ENCODE measurements around the gene ATRNL1. TPM values are rescaled to one million over a fixed set of nuclear protein-coding genes. Genes with fewer than 3 reads are reported as not detected.
"Not testable (repeated sequence)": the region's sequence is repeated elsewhere in the genome, so short reads cannot be mapped to it uniquely, and the experiment has no call there.

ATRNL1 gene
- total and polyA plus RNA-seq, 4 donors, result 2.6 to 41.0 (median 15.1) TPM

DNA sequence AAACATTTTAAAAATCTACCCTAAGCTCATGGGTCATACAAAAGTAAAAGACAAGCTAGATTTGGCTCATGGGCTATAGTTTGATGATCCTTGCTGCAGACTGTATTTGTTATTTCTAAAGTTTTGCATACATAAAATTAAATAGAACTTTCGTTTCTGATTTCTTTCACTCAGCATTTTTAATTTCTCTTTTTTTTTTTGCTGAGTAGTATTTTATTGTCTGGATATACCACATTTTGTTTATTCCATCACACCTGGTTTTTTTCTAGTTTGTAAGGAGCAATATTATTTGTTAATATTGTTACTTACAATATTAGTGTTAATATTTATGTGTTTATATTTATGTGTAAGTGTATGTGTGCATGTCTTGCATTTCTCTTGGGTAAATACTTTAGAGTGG, 291.5 kb downstream of the ATRNL1 start:
- no peak overlapping the region for H3K4me3 ChIP-seq (ENCODE audit: low read length in 2 of 2)
- 79 to 80% methylated on average over 1 of the region's 1 CpG for WGBS, 2 donors
- no peaks in the 10 kb centered on the region for H3K36me3 ChIP-seq (ENCODE audit: control insufficient read depth in 1 of 2, insufficient read depth in 2 of 2, low read length in 1 of 2)
- ATAC-seq (ENCODE audit: low FRiP score) (no peak), DNase-seq (no peak)
- intact Hi-C loops (cut with DNase I), result no loop called here
- no peaks in the 10 kb centered on the region for H3K27me3 ChIP-seq (ENCODE audit: control insufficient read depth in 1 of 2, insufficient read depth in 2 of 2, low read length in 1 of 2)
- no peaks in the 10 kb centered on the region for H3K4me1 ChIP-seq (ENCODE audit: control insufficient read depth in 1 of 2, insufficient read depth in 2 of 2, low read length in 2 of 2)
- no peak overlapping the region for H3K27ac ChIP-seq (ENCODE audit: low read depth in 1 of 2, low read length in 2 of 2)
- no peaks in the 10 kb centered on the region for H3K9me3 ChIP-seq (ENCODE audit: control insufficient read depth, low read length)

DNA sequence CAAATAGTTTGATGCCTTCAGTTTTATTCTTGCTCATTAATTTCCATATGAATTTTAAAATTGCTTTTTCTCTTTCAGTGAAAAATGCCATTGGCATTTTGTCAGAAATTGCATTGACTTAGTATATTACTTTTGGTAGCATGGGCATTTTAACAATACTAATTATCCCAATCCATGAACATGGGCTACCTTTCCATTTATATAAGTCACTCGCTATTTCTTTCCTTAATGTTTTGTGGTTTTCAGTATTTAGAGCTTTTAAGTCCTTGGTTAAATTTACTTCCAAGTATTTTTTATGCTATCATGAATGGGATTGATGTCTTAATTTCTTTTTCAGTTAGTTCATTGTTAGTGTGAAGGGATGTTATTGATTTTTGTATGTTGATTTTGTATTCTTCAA, 297.4 kb downstream of the ATRNL1 start:
- peaks cover 2% of the 10 kb centered on the region for H3K9me3 ChIP-seq (ENCODE audit: control insufficient read depth, low read length)
- H3K4me1 ChIP-seq (ENCODE audit: control insufficient read depth in 1 of 2, insufficient read depth in 2 of 2, low read length in 2 of 2), result no peaks in the 10 kb centered on the region
- intact Hi-C loops (cut with DNase I), result no loop called here
- no peak overlapping the region for H3K4me3 ChIP-seq (ENCODE audit: low read length in 2 of 2)
- no peak for DNase-seq
- no peaks in the 10 kb centered on the region for H3K36me3 ChIP-seq (ENCODE audit: control insufficient read depth in 1 of 2, insufficient read depth in 2 of 2, low read length in 1 of 2)
- 91 to 93% methylated on average over 1 of the region's 1 CpG for WGBS, 2 donors
- ATAC-seq (ENCODE audit: low FRiP score), result no peak
- no peaks in the 10 kb centered on the region for H3K27me3 ChIP-seq (ENCODE audit: control insufficient read depth in 1 of 2, insufficient read depth in 2 of 2, low read length in 1 of 2)
- H3K27ac ChIP-seq (ENCODE audit: low read depth in 1 of 2, low read length in 2 of 2), result no peak overlapping the region

DNA sequence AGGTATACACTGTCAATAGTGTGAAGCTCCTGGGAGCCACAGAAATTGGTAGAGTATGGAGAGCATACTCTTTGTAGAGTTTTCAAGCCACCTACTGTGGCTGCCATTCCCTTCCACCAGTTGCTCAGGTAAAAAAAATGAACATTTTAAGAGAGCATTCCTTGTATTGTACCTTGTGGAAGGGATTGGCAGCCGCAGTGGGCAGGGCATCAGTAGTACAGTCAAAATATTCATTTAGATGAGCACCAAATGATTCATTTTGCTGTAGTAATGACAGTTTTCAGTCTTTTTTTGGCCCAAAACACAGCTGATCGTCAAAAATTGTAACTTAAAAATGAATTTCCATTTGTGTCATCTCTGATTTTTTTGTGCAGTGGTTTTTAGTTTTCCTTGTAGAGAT, 304.9 kb downstream of the ATRNL1 start:
- Histone ChIP-seq H3K27me3 (ENCODE audit: control insufficient read depth in 1 of 2, insufficient read depth in 2 of 2, low read length in 1 of 2) (no peaks in the 10 kb centered on the region), H3K27ac (ENCODE audit: low read depth in 1 of 2, low read length in 2 of 2) (no peak overlapping the region), H3K9me3 (ENCODE audit: control insufficient read depth, low read length) (no peaks in the 10 kb centered on the region), H3K36me3 (ENCODE audit: control insufficient read depth in 1 of 2, insufficient read depth in 2 of 2, low read length in 1 of 2) (no peaks in the 10 kb centered on the region), H3K4me3 (ENCODE audit: low read length in 2 of 2) (no peak overlapping the region), H3K4me1 (ENCODE audit: control insufficient read depth in 1 of 2, insufficient read depth in 2 of 2, low read length in 2 of 2) (no peaks in the 10 kb centered on the region)
- intact Hi-C loops (cut with DNase I), result no loop called here
- no peak for DNase-seq
- no peak for ATAC-seq (ENCODE audit: low FRiP score)
- WGBS, 2 donors, result 83 to 86% methylated on average over 2 of the region's 2 CpGs

DNA sequence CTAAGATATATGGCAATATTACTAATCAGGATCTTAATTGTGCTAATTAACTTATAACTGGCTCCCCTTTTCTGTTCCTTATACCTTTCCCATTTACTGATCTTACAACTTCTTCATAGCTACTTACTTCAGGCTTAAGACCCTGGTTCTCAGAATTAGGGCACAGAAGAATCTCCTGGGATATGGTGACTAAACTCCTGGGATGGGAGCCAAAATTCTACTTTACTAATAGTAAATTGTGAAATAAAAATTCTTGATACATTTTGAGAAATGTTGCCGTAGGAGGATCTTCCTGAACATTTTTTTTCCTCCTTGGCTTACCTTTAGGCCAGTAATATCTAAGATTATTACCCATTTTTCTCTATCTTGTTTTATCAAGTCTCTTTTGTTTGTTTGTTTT, 309.5 kb downstream of the ATRNL1 start:
- Histone ChIP-seq H3K9me3 (ENCODE audit: control insufficient read depth, low read length) (no peaks in the 10 kb centered on the region), H3K4me3 (ENCODE audit: low read length in 2 of 2) (no peak overlapping the region), H3K36me3 (ENCODE audit: control insufficient read depth in 1 of 2, insufficient read depth in 2 of 2, low read length in 1 of 2) (no peaks in the 10 kb centered on the region), H3K27me3 (ENCODE audit: control insufficient read depth in 1 of 2, insufficient read depth in 2 of 2, low read length in 1 of 2) (no peaks in the 10 kb centered on the region), H3K27ac (ENCODE audit: low read depth in 1 of 2, low read length in 2 of 2) (no peak overlapping the region), H3K4me1 (ENCODE audit: control insufficient read depth in 1 of 2, insufficient read depth in 2 of 2, low read length in 2 of 2) (no peaks in the 10 kb centered on the region)
- DNase-seq, result no peak
- peak; percentile 75 for ATAC-seq (ENCODE audit: low FRiP score)
- WGBS, 2 donors, result 0 to 5% methylated on average over 1 of the region's 1 CpG
- intact Hi-C loops (cut with DNase I), result no loop called here

DNA sequence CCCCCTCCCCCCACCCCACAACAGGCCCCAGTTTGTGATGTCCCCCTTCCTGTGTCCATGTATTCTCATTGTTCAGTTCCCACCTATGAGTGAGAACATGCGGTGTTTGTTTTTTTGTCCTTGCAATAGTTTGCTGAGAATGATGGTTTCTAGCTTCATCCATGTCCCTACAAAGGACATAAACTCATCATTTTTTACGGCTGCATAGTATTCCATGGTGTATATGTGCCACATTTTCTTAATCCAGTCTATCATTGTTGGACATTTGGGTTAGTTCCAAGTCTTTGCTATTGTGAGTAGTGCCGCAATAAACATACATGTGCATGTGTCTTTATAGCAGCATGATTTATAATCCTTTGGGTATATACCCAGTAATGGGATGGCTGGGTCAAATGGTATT, 312.7 kb downstream of the ATRNL1 start:
- intact Hi-C loops (cut with DNase I); H3K27ac ChIP-seq (ENCODE audit: low read depth in 1 of 2, low read length in 2 of 2); DNase-seq; H3K27me3 ChIP-seq (ENCODE audit: control insufficient read depth in 1 of 2, insufficient read depth in 2 of 2, low read length in 1 of 2); ATAC-seq (ENCODE audit: low FRiP score); H3K9me3 ChIP-seq (ENCODE audit: control insufficient read depth, low read length); H3K36me3 ChIP-seq (ENCODE audit: control insufficient read depth in 1 of 2, insufficient read depth in 2 of 2, low read length in 1 of 2); H3K4me3 ChIP-seq (ENCODE audit: low read length in 2 of 2); H3K4me1 ChIP-seq (ENCODE audit: control insufficient read depth in 1 of 2, insufficient read depth in 2 of 2, low read length in 2 of 2): not testable (repeated sequence)
- WGBS, 2 donors, result 94% methylated on average over 3 of the region's 3 CpGs

DNA sequence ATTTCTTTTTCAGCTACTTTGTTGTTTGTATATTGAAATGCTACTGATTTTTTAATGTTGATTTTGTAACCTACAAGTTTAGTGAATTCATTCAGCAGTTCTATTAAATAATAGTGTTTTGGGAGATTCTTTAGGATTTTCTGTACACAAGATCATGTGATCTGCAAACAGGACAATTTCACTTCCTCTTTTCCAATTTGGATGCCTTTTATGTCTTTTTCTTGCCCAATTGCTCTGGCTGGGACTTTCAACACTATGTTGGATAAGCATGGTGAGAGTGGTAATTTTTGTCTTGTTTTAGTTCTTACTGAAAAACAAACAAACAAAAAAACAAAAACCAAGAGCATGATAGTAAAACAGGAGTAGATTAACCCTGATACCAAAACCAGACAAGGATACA, 316.2 kb downstream of the ATRNL1 start:
- intact Hi-C loops (cut with DNase I), result no loop called here
- ATAC-seq (ENCODE audit: low FRiP score), result no peak
- Histone ChIP-seq H3K36me3 (ENCODE audit: control insufficient read depth in 1 of 2, insufficient read depth in 2 of 2, low read length in 1 of 2) (no peaks in the 10 kb centered on the region), H3K9me3 (ENCODE audit: control insufficient read depth, low read length) (no peaks in the 10 kb centered on the region), H3K4me3 (ENCODE audit: low read length in 2 of 2) (no peak overlapping the region), H3K27ac (ENCODE audit: low read depth in 1 of 2, low read length in 2 of 2) (no peak overlapping the region), H3K4me1 (ENCODE audit: control insufficient read depth in 1 of 2, insufficient read depth in 2 of 2, low read length in 2 of 2) (no peaks in the 10 kb centered on the region), H3K27me3 (ENCODE audit: control insufficient read depth in 1 of 2, insufficient read depth in 2 of 2, low read length in 1 of 2) (no peaks in the 10 kb centered on the region)
- no peak for DNase-seq

DNA sequence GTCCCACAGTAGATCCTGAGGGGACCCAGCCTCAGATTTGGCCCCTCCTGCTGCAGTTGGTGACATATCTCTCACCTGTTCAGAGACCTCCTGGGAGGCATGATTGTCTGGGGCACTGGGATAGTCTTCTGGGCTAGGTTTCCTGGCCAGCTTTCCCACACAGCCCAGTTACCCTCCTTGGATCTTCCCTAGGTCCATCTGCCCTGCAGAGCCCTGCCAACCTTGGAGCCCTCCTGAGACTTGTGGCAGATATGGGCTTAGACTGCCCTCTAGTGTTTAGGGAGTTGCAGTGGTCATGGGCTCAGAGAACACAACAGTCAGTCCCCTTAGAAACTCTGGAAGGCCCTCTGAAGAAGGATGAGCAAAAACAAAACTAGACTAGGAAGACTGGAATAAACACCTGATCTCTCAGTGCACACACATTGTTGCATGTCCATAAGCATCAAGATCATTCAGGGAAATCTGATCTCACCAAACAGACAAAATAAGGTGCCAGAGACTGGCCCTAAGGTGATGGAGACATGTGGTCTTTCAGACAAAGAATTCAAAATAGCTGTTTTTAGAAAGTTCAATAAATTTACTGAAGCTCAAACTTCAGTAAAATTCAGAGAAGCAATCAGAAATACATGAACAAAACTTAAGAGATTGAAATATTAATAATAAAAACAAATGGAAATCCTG, 324.6 kb downstream of the ATRNL1 start:
- Histone ChIP-seq H3K9me3 (ENCODE audit: control insufficient read depth, low read length) (no peaks in the 10 kb centered on the region), H3K36me3 (ENCODE audit: control insufficient read depth in 1 of 2, insufficient read depth in 2 of 2, low read length in 1 of 2) (no peaks in the 10 kb centered on the region), H3K27me3 (ENCODE audit: control insufficient read depth in 1 of 2, insufficient read depth in 2 of 2, low read length in 1 of 2) (no peaks in the 10 kb centered on the region), H3K27ac (ENCODE audit: low read depth in 1 of 2, low read length in 2 of 2) (no peak overlapping the region), H3K4me3 (ENCODE audit: low read length in 2 of 2) (no peak overlapping the region), H3K4me1 (ENCODE audit: control insufficient read depth in 1 of 2, insufficient read depth in 2 of 2, low read length in 2 of 2) (no peaks in the 10 kb centered on the region)
- ATAC-seq (ENCODE audit: low FRiP score), result no peak
- intact Hi-C loops (cut with DNase I), result no loop called here
- peak; percentile 18 to 21 for DNase-seq

DNA sequence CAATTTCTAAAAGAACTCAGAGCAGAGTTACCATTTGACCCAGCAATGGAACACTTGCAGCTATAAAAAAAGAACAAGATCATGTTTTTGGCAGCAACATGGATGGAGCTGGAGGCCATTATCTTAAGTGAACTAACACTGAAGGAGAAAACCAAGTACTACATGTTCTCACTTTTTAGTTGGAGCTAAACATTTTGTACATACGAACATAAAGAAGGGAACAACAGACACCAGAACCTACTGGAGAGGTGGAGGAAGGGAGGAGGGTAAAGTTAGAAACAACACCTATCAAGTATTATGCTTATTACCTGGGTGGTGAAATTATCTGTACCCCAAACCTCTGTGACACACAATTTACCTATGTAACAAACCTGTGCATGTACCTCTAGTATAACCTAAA, 329.5 kb downstream of the ATRNL1 start:
- ATAC-seq (ENCODE audit: low FRiP score) (no peak), DNase-seq (no peak)
- no peak overlapping the region for H3K4me3 ChIP-seq (ENCODE audit: low read length in 2 of 2)
- no peaks in the 10 kb centered on the region for H3K9me3 ChIP-seq (ENCODE audit: control insufficient read depth, low read length)
- H3K27ac ChIP-seq (ENCODE audit: low read depth in 1 of 2, low read length in 2 of 2), result no peak overlapping the region
- no peaks in the 10 kb centered on the region for H3K27me3 ChIP-seq (ENCODE audit: control insufficient read depth in 1 of 2, insufficient read depth in 2 of 2, low read length in 1 of 2)
- H3K36me3 ChIP-seq (ENCODE audit: control insufficient read depth in 1 of 2, insufficient read depth in 2 of 2, low read length in 1 of 2), result no peaks in the 10 kb centered on the region
- 74 to 76% methylated on average over 1 of the region's 1 CpG for WGBS, 2 donors
- no peaks in the 10 kb centered on the region for H3K4me1 ChIP-seq (ENCODE audit: control insufficient read depth in 1 of 2, insufficient read depth in 2 of 2, low read length in 2 of 2)
- intact Hi-C loops (cut with DNase I), result no loop called here

DNA sequence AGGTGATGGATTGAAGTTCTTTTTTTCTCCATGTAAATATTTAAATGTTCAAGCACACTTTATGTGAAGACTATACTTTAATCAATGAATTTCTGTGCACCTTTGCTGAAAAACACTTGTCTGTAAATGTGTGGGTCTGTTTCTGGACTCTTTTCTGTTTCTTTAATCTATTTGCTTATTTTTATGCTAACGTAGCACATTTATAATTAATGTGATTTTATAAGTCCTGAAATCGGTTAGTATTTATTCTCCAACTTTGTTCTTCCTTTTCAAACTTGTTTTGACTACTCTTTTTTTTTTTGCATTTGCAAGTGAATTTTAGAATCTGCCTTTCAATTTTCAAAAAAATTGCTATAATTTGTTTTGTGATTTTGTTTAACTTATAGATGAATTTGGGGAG, 334.4 kb downstream of the ATRNL1 start:
- DNase-seq (no peak), ATAC-seq (ENCODE audit: low FRiP score) (no peak)
- intact Hi-C loops (cut with DNase I), result no loop called here
- H3K36me3 ChIP-seq (ENCODE audit: control insufficient read depth in 1 of 2, insufficient read depth in 2 of 2, low read length in 1 of 2), result no peaks in the 10 kb centered on the region
- no peaks in the 10 kb centered on the region for H3K9me3 ChIP-seq (ENCODE audit: control insufficient read depth, low read length)
- 58 to 61% methylated on average over 2 of the region's 2 CpGs for WGBS, 2 donors
- H3K4me3 ChIP-seq (ENCODE audit: low read length in 2 of 2), result no peak overlapping the region
- no peaks in the 10 kb centered on the region for H3K27me3 ChIP-seq (ENCODE audit: control insufficient read depth in 1 of 2, insufficient read depth in 2 of 2, low read length in 1 of 2)
- no peak overlapping the region for H3K27ac ChIP-seq (ENCODE audit: low read depth in 1 of 2, low read length in 2 of 2)
- H3K4me1 ChIP-seq (ENCODE audit: control insufficient read depth in 1 of 2, insufficient read depth in 2 of 2, low read length in 2 of 2), result no peaks in the 10 kb centered on the region

All from aorta (tissue), 5 donors.